GM23338 (cell line): ENCODE data around the gene FKBP1B. TPM values are rescaled to one million over a fixed set of nuclear protein-coding genes. Genes with fewer than 3 reads are reported as not detected.

Source experiments
- ATAC-seq: fragments of 200-7000 bp; cut with Tn5 transposase; 3 replicates; pipeline ENCODE4 v1.9.1; 2020
- DNase-seq: peaks from one replicate; pipeline ENCODE4 v3.0.0-alpha.2; 2015; ENCODE audit warnings: low spot score
- H2AFZ ChIP-seq: fragments of 200-600 bp; sonication (generic); 2 replicates; pipeline ENCODE4 v1.8.0; 2016; ENCODE audit warnings: antibody characterized with exemption, mild to moderate bottlenecking, moderate library complexity
- H3F3A ChIP-seq: fragments of 200-600 bp; sonication (generic); replicated peaks from 2 replicates; pipeline ENCODE4 v1.8.0; 2017; ENCODE audit warnings: antibody characterized with exemption, mixed run types, low read depth
- H3K27ac ChIP-seq: fragments of 200-600 bp; sonication (generic); 2 replicates; pipeline ENCODE4 v1.6.1; 2016; ENCODE audit warnings: low read depth
- H3K27me3 ChIP-seq: fragments of 200-600 bp; sonication (generic); 2 replicates; pipeline ENCODE4 v1.8.0; 2016; ENCODE audit warnings: mild to moderate bottlenecking, mixed run types, moderate library complexity; ENCODE audit not compliant: insufficient read depth
- H3K36me3 ChIP-seq: fragments of 200-600 bp; sonication (generic); 2 replicates; pipeline ENCODE4 v1.8.0; 2016; ENCODE audit warnings: mild to moderate bottlenecking; ENCODE audit not compliant: insufficient read depth
- H3K4me1 ChIP-seq: fragments of 200-600 bp; sonication (generic); 2 replicates; pipeline ENCODE4 v1.8.0; 2016; ENCODE audit warnings: mild to moderate bottlenecking, moderate library complexity; ENCODE audit not compliant: insufficient read depth
- H3K4me2 ChIP-seq: fragments of 200-600 bp; sonication (generic); 2 replicates; pipeline ENCODE4 v1.7.1; 2017; ENCODE audit warnings: mixed run types
- H3K4me3 ChIP-seq: fragments of 200-600 bp; sonication (generic); 2 replicates; pipeline ENCODE4 v1.6.1; 2016; ENCODE audit warnings: mixed run types
- H3K79me2 ChIP-seq: fragments of 200-600 bp; sonication (generic); replicated peaks from 2 replicates; pipeline ENCODE4 v1.8.0; 2017; ENCODE audit warnings: mild to moderate bottlenecking; ENCODE audit not compliant: insufficient read depth
- H3K9me2 ChIP-seq: fragments of 200-600 bp; sonication (generic); 2 replicates; pipeline ENCODE4 v1.8.0; 2017; ENCODE audit not compliant: insufficient read depth
- H4K20me1 ChIP-seq: fragments of 200-600 bp; sonication (generic); replicated peaks from 2 replicates; pipeline ENCODE4 v1.8.0; 2017; ENCODE audit warnings: mild to moderate bottlenecking; ENCODE audit not compliant: insufficient read depth
- H3K27ac Mint-ChIP-seq: 2 replicates; pipeline ENCODE4 v1.8.0; 2020; ENCODE audit warnings: inconsistent platforms, mild to moderate bottlenecking, moderate library complexity, mixed read lengths
- H3K27me3 Mint-ChIP-seq: 3 replicates; pipeline ENCODE4 v1.8.0; 2022; ENCODE audit warnings: low read depth, mild to moderate bottlenecking, moderate library complexity, mixed read lengths, inconsistent platforms; ENCODE audit not compliant: insufficient read depth, poor library complexity
- H3K36me3 Mint-ChIP-seq: 3 replicates; pipeline ENCODE4 v1.8.0; 2021; ENCODE audit warnings: low read depth, mild to moderate bottlenecking, inconsistent platforms, moderate library complexity, mixed read lengths
- H3K4me1 Mint-ChIP-seq: 3 replicates; pipeline ENCODE4 v1.8.0; 2020; ENCODE audit warnings: mild to moderate bottlenecking, inconsistent platforms, mixed read lengths
- H3K4me3 Mint-ChIP-seq: 3 replicates; pipeline ENCODE4 v1.8.0; 2021; ENCODE audit warnings: moderate library complexity, mild to moderate bottlenecking, inconsistent platforms, mixed read lengths
- H3K9me3 Mint-ChIP-seq: 3 replicates; pipeline ENCODE4 v1.8.0; 2020; ENCODE audit warnings: moderate library complexity, mild to moderate bottlenecking, inconsistent platforms, mixed read lengths
- CREB1 ChIP-seq: fragments of 250-450 bp; sonication (Bioruptor Pico); IDR thresholded peaks from 2 replicates; pipeline ENCODE4 v1.5.0; 2020; ENCODE audit warnings: low read depth, mild to moderate bottlenecking, moderate library complexity
- CTCF ChIP-seq, 2 experiments: fragments of 200-600 bp in 1 of 2; sonication (generic) in 1 of 2; conservative IDR thresholded peaks; 2 replicates each; pipeline versions ENCODE4 v1.5.1 to v1.6.1; 2016 to 2017; ENCODE audit warnings: antibody characterized with exemption in 2 of 2, low read depth in 2 of 2, mild to moderate bottlenecking in 2 of 2, moderate library complexity in 1 of 2
- ETS1 ChIP-seq: IDR thresholded peaks from 2 replicates; pipeline ENCODE4 v1.6.1; 2016; ENCODE audit warnings: antibody characterized with exemption
- EZH2 ChIP-seq: fragments of 200-600 bp; sonication (generic); IDR thresholded peaks from one replicate; pipeline ENCODE4 v1.8.0; 2017; ENCODE audit warnings: antibody characterized with exemption, mild to moderate bottlenecking, low read depth; ENCODE audit not compliant: unreplicated experiment
- EZH2phosphoT487 ChIP-seq: fragments of 200-600 bp; sonication (generic); IDR thresholded peaks from one replicate; pipeline ENCODE4 v1.8.1; 2018; ENCODE audit warnings: antibody characterized with exemption; ENCODE audit not compliant: unreplicated experiment
- JUNB ChIP-seq: IDR thresholded peaks from one replicate; pipeline ENCODE4 v1.6.1; 2016; ENCODE audit warnings: antibody characterized with exemption; ENCODE audit not compliant: unreplicated experiment
- REST ChIP-seq: IDR thresholded peaks from one replicate; pipeline ENCODE4 v1.6.1; 2018; ENCODE audit warnings: antibody characterized with exemption; ENCODE audit not compliant: unreplicated experiment
- ZNF114 ChIP-seq: fragments of 250-450 bp; sonication (Bioruptor Pico); IDR thresholded peaks from 2 replicates; pipeline ENCODE4 v1.5.0; 2020; ENCODE audit warnings: mild to moderate bottlenecking, moderate library complexity
- ZNF331 ChIP-seq: fragments of 250-450 bp; sonication (Bioruptor Pico); IDR thresholded peaks from 2 replicates; pipeline ENCODE4 v1.5.0; 2020; ENCODE audit warnings: low read depth, mild to moderate bottlenecking, moderate library complexity
- polyA plus RNA-seq: library from polyadenylated mRNA; unstranded; fragments of >200 nt; fragmentation: Nextera tagmentation; extraction: Ambion mirVana; gene quantifications from 2 replicates; pipeline ENCODE4 v1.2.1, GENCODE V29; 2016
- total RNA-seq: library from RNA; depleted of rRNA; stranded (reverse); fragments of >200 nt; shearing (Covaris generic); gene quantifications from 2 replicates; pipeline ENCODE4 v1.2.3, GENCODE V29; 2014

FKBP1B gene
- total and polyA plus RNA-seq, 2 experiments from 2014 or later = 48.2 to 77.1 TPM

- DNase-seq (no peak), ATAC-seq (no peak)
- Histone ChIP-seq H3K4me2 (no peak overlapping the region), H3K4me1 (no peaks in the 10 kb centered on the region), H3K9me2 (no peaks in the 10 kb centered on the region), H3K79me2 (peaks cover under 1% of the 10 kb centered on the region; the same call in 1 of the 2 replicates), H3K4me3 (no peak overlapping the region), H3F3A (0 out of 2 replicates have a peak, but pooled peaks cover 3% of the 10 kb centered on the region), H3K27me3 (no peaks in the 10 kb centered on the region), H3K36me3 (peaks cover 30% of the 10 kb centered on the region), H4K20me1 (no peaks in the 10 kb centered on the region; the same call in 1 of the 2 replicates), H3K27ac (no peak overlapping the region), H2AFZ (no peak overlapping the region)
- Mint-ChIP-seq H3K27me3 (peaks cover 2% of the 10 kb centered on the region), H3K4me1 (no peaks in the 10 kb centered on the region), H3K27ac (no peak overlapping the region), H3K4me3 (no peak overlapping the region), H3K36me3 (peaks cover 53% of the 10 kb centered on the region), H3K9me3 (no peaks in the 10 kb centered on the region)
- TF ChIP-seq EZH2 = no peak
- no peak for TF ChIP-seq ZNF114 (CRISPR knock-in tag)
- TF ChIP-seq CTCF (conservative IDR thresholded peaks at IDR 0.05; ENCODE audit: low read depth in 2 of 2) = no peak
- no peak for TF ChIP-seq EZH2phosphoT487
- no peak for TF ChIP-seq REST
- no peak for TF ChIP-seq ZNF331 (CRISPR knock-in tag)
- TF ChIP-seq JUNB = no peak
- TF ChIP-seq CREB1 (CRISPR knock-in tag) = no peak
- TF ChIP-seq ETS1 = no peak
These were observed 15.8 kb downstream of the FKBP1B start for GRCh38 chr2:24065341-24065740.

GRCh38 chr2:24072259-24072658, 22.7 kb downstream of the FKBP1B start:
- Mint-ChIP-seq H3K27me3 (peaks cover 3% of the 10 kb centered on the region), H3K27ac (no peak overlapping the region), H3K36me3 (peaks cover 41% of the 10 kb centered on the region), H3K9me3 (no peaks in the 10 kb centered on the region), H3K4me1 (peaks cover 9% of the 10 kb centered on the region), H3K4me3 (no peak overlapping the region)
- ATAC-seq (no peak), DNase-seq (no peak)
- H3K36me3 ChIP-seq = peaks cover 28% of the 10 kb centered on the region
- H3K27ac ChIP-seq = no peak overlapping the region
- H3K9me2 ChIP-seq = no peaks in the 10 kb centered on the region
- peaks cover 16% of the 10 kb centered on the region; the same call in 1 of the 2 replicates for H3K4me1 ChIP-seq
- H3K4me2 ChIP-seq = no peak overlapping the region
- peaks cover 19% of the 10 kb centered on the region for H3F3A ChIP-seq
- H3K4me3 ChIP-seq = no peak overlapping the region
- peaks cover 3% of the 10 kb centered on the region; the same call in 1 of the 2 replicates for H4K20me1 ChIP-seq
- H3K27me3 ChIP-seq = no peaks in the 10 kb centered on the region
- peaks cover 55% of the 10 kb centered on the region for H3K79me2 ChIP-seq
- no peak overlapping the region for H2AFZ ChIP-seq
- no peak for TF ChIP-seq EZH2
